ENCODE results near the gene NRF1.
A peak's percentile ranks its signal among the peaks of the same experiment; 100 is the strongest.

Gene NRF1

GRCh38 chr7:129702761-129703338 is 91.3 kb downstream of the NRF1 start:
- intact Hi-C loops (cut with DNase I), result no loop called here
- DNase-seq, result no peak

- intact Hi-C loops (cut with DNase I), result no loop called here
Measured at GRCh38 chr7:129703751-129704150, 92.2 kb downstream of the NRF1 start.

GRCh38 chr7:129707910-129708499 is 96.5 kb downstream of the NRF1 start:
- DNase-seq, result no peak
- intact Hi-C loops (cut with DNase I), result no loop called here

More at GRCh38 chr7:129703751-129704150, 92.2 kb downstream of the NRF1 start:
- no peak for DNase-seq

- intact Hi-C loops (cut with DNase I), result no loop called here
- no peak for DNase-seq
Measured at GRCh38 chr7:129713544-129713943, 102.0 kb downstream of the NRF1 start.

- intact Hi-C loops (cut with DNase I), result no loop called here
Measured at GRCh38 chr7:129714514-129715063, 103.1 kb downstream of the NRF1 start.

GRCh38 chr7:129719980-129720732 is 108.6 kb downstream of the NRF1 start:
- intact Hi-C loops (cut with DNase I), result no loop called here
- DNase-seq, result no peak

More at GRCh38 chr7:129714514-129715063, 103.1 kb downstream of the NRF1 start:
- DNase-seq, result no peak

- no peak for DNase-seq
- intact Hi-C loops (cut with DNase I), result no loop called here
Measured at GRCh38 chr7:129721068-129721467, 109.5 kb downstream of the NRF1 start.

- no peak for DNase-seq
- intact Hi-C loops (cut with DNase I), result no loop called here
Measured at GRCh38 chr7:129723679-129724078, 112.2 kb downstream of the NRF1 start.

- no peak for DNase-seq
- intact Hi-C loops (cut with DNase I), result no loop called here
Measured at GRCh38 chr7:129724796-129725195, 113.3 kb downstream of the NRF1 start.

GRCh38 chr7:129728875-129729467 is 117.5 kb downstream of the NRF1 start:
- intact Hi-C loops (cut with DNase I), result no loop called here
- DNase-seq, result no peak

- intact Hi-C loops (cut with DNase I), result no loop called here
- no peak for DNase-seq
Measured at GRCh38 chr7:129729511-129729910, 118.0 kb downstream of the NRF1 start.

GRCh38 chr7:129730159-129730558 is 118.6 kb downstream of the NRF1 start:
- intact Hi-C loops (cut with DNase I), result no loop called here
- no peak for DNase-seq

- no peak for DNase-seq
Measured at GRCh38 chr7:129734400-129734799, 122.9 kb downstream of the NRF1 start.

GRCh38 chr7:129739427-129739826 is 127.9 kb downstream of the NRF1 start:
- intact Hi-C loops (cut with DNase I), result no loop called here
- DNase-seq, result no peak

More at GRCh38 chr7:129734400-129734799, 122.9 kb downstream of the NRF1 start:
- intact Hi-C loops (cut with DNase I), result no loop called here

GRCh38 chr7:129740574-129741410 is 129.3 kb downstream of the NRF1 start:
- no peak for DNase-seq
- intact Hi-C loops (cut with DNase I), result no loop called here

- DNase-seq, result peak in 23 of 42 donors; percentile 14 to 66 (median 34)
- intact Hi-C loops (cut with DNase I), result no loop called here
Measured at GRCh38 chr7:129741743-129742213, 130.3 kb downstream of the NRF1 start.

- intact Hi-C loops (cut with DNase I), result no loop called here
Measured at GRCh38 chr7:129742256-129742655, 130.7 kb downstream of the NRF1 start.

GRCh38 chr7:129746857-129747529 is 135.5 kb downstream of the NRF1 start:
- no peak for DNase-seq
- intact Hi-C loops (cut with DNase I), result no loop called here

More at GRCh38 chr7:129742256-129742655, 130.7 kb downstream of the NRF1 start:
- no peak for DNase-seq

Measured in head of caudate nucleus (tissue), 42 donors.